ENCODE data around the gene REP15. TPM values are rescaled to one million over a fixed set of nuclear protein-coding genes. Genes with fewer than 3 reads are reported as not detected.
"Not testable (repeated sequence)": the region's sequence is repeated elsewhere in the genome, so short reads cannot be mapped to it uniquely, and the experiment has no call there.

The REP15 gene, protein sequence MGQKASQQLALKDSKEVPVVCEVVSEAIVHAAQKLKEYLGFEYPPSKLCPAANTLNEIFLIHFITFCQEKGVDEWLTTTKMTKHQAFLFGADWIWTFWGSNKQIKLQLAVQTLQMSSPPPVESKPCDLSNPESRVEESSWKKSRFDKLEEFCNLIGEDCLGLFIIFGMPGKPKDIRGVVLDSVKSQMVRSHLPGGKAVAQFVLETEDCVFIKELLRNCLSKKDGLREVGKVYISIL
- total RNA-seq = 1.2 TPM

- no peak for DNase-seq (ENCODE audit: low spot score)
Observed at GRCh38 chr12:27696293-27696652, at the start of gene REP15. REP15 (plus strand) TSS chr12:27696447; CDS start chr12:27696563, 116 bp downstream.

GRCh38 chr12:27650011-27650410, 46.2 kb upstream of the REP15 start:
- DNase-seq (ENCODE audit: low spot score) = no peak

DNA sequence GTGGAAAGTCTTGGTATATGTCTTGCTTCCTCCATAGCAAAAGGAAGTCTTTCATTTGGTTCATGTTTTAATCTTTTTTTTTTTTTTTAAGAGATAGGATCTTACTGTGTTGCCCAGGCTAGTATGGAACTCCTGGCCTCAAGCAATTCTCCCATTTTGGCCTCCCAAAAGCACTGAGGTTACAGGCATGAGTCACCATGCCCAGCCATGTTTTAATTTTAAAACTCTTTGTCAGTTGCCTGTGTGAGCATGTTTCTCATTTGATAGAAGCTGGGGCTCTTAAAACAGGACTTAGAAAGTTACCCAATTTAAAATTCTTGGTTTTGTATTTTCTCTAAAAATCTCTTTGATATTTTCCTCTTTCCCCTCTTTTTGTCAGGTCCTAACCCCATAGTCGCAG, 45.0 kb upstream of the REP15 start:
- no peak for DNase-seq (ENCODE audit: low spot score)

DNA sequence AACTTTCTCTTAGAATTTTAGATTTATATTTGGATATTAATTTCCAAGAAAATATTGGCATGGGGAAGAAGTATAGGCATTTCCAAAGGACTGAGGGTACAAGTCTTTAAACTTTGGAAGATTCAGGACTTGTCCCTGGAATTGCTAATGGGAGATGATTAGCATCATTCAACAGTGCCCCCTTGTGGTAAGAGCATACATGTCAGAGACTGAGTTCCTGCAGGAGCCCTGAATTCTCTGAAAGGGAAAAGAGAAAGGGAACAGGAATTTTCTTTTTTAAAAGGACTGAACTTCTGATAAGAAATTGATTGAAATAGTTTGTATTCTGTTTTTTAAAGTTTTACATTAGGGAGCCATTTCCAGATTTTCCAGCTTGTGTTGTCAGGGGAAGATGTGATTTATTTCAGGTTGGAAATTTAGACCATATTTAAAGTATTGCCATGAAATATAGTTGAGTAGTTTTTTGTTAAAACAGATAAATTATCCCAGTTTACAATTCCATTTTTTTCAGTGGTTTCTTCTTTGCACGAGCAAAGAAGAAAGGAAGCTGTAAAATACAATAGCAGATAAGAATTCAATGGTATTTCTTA, 44.0 kb upstream of the REP15 start:
- DNase-seq (ENCODE audit: low spot score) = peak; percentile 68

- no peak for DNase-seq (ENCODE audit: low spot score)
Observed at GRCh38 chr12:27653661-27654060, 42.6 kb upstream of the REP15 start.

DNA sequence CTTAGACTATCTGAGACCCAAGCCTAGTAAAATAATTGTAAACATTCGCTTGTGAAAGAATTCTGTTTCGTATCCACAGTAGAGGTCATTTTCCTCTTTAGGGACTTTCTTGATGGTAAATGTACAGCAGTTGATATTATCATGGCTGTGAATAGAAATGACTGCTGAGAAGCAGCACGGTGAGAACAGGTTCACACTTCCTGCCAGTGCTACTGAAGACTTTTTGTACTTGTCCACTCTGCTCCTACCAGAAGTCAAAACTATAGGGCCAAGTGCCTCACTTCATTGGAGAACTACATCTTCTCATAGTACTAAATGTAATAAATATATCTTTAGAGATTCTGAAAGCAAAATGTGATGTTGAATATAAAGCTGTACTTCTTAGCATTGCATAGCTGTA, 40.8 kb upstream of the REP15 start:
- DNase-seq (ENCODE audit: low spot score) = not testable (repeated sequence)

- DNase-seq (ENCODE audit: low spot score) = no peak
Observed at GRCh38 chr12:27657296-27657695, 39.0 kb upstream of the REP15 start.

DNA sequence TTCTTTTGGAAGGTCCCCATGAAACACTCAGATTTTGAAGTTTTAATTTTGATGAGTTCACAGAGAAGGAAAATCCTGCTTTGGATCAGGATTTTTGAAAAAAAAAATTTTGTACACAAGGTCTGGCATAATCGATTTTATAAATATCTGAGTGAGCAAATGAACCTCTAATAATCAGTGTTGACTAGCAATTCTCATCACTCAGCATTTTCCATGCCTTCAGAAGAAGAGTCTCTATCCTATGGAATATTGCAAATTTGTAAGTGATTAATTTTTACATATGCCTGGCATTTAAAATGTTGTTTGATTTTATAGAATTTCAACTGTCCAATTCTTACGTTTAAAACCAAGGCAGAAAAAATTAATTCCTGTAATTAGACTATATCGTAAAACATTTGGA, 30.5 kb upstream of the REP15 start:
- DNase-seq (ENCODE audit: low spot score) = no peak

- DNase-seq (ENCODE audit: low spot score) = no peak
Observed at GRCh38 chr12:27666510-27666909, 29.7 kb upstream of the REP15 start.

DNA sequence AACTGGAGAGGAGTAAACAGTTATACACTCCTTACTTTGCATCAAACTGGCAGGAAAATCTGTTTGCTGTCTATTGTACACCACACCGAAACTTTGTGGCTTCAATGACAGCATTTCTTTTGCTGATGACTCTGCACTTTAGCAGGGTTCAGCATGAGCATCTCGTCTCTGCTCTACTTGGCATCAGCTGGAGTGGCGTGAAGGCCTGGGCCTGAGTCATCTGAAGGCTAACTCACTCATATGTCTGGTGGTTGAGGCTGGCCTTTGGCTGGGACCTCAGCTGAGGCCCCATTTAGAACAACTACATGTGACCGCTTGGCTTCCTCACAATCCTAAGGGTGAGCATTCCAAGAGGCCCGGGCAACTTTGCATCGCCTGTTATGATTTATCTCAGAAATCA, 28.7 kb upstream of the REP15 start:
- no peak for DNase-seq (ENCODE audit: low spot score)

GRCh38 chr12:27672051-27672450, 24.2 kb upstream of the REP15 start:
- DNase-seq (ENCODE audit: low spot score) = no peak

DNA sequence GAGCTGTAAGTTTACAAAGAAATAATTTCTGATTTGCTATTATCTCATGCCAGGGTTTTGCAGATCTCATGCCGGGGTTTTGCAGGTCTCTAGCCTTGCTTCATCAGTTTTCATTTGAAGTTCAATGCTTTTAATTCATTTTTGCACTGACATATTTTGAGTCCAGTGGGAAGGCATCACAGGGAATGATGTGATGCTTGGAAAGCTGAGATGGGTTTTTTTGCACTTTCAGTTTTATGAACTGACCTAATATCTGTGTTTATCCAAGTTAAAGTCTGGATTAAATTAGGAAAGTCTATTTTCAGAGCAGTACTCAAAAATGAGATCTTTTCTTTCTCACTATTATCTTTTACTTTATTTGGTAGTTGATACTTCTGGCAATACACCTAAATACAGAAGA, 23.6 kb upstream of the REP15 start:
- no peak for DNase-seq (ENCODE audit: low spot score)

DNA sequence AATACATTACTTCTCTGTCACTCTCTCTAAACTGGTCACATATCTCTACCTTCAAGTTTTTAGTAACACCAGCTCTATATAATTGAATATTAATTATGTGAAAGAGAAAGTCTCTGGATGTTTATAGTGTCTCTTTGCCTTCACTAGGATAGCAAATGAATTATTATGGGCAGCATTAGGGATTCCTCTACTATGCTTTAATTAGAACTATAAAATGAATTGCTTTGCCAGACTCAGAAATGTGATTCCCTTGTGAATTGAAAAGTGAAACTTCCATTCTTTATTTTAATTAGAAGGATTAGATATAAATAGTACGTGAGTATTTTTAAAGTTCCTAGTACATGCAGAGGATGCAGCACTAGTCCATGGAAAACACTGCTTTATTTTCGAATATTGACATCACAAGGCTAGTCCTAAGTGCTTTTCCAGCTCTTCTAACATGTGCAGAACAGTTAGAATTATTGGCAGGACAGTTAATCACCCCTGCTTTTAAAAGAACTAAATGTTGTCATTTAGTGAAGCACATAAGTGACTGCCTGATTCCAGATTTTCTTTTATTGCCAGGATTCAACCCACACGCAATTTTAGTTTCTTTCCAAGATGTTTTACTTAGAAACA, 23.0 kb upstream of the REP15 start:
- DNase-seq (ENCODE audit: low spot score) = no peak

DNA sequence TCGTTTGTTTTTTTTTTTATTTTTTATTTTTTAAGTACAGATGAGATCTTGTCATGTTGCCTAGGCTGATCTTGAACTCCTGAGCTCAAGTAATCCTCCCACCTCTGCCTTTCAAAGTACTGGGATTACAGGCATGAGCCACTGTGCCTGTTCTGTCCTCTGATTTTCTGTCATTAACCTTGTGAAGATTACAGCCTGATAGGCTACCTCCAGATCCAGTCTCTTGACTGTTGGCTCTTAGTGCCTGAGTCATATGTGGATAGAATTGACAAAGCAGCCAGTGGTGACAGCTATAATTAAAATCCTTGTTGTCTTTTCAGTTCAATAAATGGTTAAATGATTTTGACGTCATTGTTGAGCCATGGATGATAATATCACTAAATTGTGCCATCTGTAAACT, 21.3 kb upstream of the REP15 start:
- DNase-seq (ENCODE audit: low spot score) = no peak

- no peak for DNase-seq (ENCODE audit: low spot score)
Observed at GRCh38 chr12:27680619-27681018, 15.6 kb upstream of the REP15 start.

- DNase-seq (ENCODE audit: low spot score) = no peak
Observed at GRCh38 chr12:27682534-27682933, 13.7 kb upstream of the REP15 start.

DNA sequence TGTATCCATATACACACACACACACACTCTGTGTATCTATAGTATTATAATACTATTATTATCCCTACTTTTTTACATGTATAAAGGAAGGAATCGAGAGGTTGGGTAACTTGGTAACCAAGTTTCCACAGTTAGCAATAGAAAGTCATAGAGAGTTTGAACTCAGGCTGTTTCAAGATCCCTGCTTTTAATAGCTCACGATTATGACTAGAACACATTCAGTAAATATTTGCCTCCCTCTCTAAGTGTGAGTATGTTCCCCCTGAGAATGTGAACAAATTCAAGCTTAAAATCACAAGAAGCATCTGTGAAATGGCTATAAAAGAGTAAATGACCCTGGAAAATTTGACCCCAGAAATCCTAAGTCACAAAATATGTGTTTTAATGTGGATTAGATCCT, 11.0 kb upstream of the REP15 start:
- DNase-seq (ENCODE audit: low spot score) = no peak

DNA sequence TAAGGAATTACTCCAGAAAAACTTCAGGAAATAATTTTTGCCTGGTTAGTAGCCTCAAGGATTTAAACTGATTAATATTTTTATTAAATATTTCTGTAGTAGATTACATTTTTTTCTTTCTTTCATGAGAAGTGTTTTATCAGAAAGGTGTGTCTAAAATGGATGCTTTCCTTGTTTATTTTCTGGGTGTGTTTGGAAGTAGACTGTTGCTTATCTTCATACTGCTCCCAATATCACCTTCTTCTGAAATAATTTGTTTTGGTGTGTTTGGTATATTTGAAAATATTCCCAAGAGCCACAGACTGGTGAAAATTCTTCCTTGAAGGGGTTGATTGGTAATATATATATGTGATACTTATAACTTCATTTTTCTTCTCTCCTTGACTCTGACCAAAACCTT, 10.1 kb upstream of the REP15 start:
- no peak for DNase-seq (ENCODE audit: low spot score)

- DNase-seq (ENCODE audit: low spot score) = no peak
Observed at GRCh38 chr12:27688671-27689070, 7.6 kb upstream of the REP15 start.

GRCh38 chr12:27689558-27690180, 6.6 kb upstream of the REP15 start:
- DNase-seq (ENCODE audit: low spot score) = no peak

DNA sequence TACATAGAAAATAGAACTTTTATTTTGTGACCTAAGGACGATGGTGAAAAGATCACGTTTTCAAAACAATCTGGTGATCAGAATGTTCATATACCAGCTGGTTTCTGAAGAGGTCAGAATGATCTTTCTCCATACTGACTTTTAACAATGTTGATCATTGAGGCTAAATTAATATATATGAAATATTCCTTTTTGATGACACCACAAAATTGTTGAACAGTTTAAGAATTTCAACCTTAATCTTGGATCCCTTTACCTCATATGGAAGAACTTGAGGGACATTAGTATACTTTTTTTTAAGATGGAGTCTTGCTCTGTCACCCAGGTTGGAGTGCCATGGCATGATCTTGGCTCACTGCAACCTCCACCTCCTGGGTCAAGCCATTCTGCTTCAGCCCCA, 2.8 kb upstream of the REP15 start:
- no peak for DNase-seq (ENCODE audit: low spot score)

DNA sequence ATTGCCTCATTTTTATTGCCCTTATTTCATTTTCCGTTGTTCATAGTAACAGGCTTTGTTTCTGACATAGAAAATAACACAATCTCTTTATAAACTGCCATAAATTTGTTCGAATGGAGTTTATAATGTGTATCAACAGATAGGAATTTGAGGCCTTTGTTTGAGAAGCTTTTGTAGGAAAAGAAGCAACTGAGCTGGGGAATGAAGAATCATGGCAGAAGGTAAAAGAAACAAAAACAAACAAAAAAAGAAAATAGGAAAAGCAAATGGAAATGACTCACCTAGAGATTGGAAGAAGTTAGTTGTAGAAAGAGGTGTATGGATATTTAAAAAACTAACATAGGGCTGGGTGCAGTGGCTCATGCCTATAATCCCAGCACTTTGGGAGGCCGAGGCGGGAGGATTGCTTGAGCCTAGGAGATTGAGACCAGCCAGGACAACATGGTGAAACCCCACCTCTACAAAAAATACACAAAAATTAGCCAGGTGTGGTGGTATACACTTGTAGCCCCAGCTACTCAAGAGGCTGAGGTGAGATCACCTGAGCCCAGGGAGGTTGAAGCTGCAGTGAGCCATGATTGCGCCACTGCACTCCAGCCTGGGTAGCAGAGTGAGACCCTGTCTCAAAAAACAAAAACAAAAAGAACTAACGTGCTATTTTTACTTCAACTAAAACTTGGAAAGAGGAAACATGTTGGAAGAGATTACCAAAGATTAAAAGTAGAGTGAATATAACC, 523 bp upstream of the REP15 start:
- DNase-seq (ENCODE audit: low spot score) = no peak
